Frontal cortex (tissue), 4 donors: Measurements from ENCODE around the gene MEP1B. TPM values are rescaled to one million over a fixed set of nuclear protein-coding genes. Genes with fewer than 3 reads are reported as not detected.
"Not testable (repeated sequence)": the region's sequence is repeated elsewhere in the genome, so short reads cannot be mapped to it uniquely, and the experiment has no call there.

ENCODE experiments used
- DNase-seq, 2 donors: peaks; one replicate each; pipeline ENCODE4 v3.0.0; 2012; ENCODE audit warnings: low spot score in 2 of 2
- FAIRE-seq: peaks from 2 replicates; lab custom pipeline; 2012; peaks lifted over from hg19 to GRCh38; lab: Jason Lieb, UNC
- total RNA-seq: library from RNA; depleted of rRNA; stranded (reverse); fragments of >200 nt; gene quantifications from one replicate; pipeline ENCODE4 v1.2.3, GENCODE V29; 2014
- donor health status: control.
- donor health status: control.
- donor health status: control.

The MEP1B gene
- total RNA-seq, 1 donor from 2014 or later, result 0.41 TPM

GRCh38 chr18:32208023-32208422 is 18.2 kb downstream of the MEP1B start:
- no peak for FAIRE-seq
- no peak for DNase-seq

DNA sequence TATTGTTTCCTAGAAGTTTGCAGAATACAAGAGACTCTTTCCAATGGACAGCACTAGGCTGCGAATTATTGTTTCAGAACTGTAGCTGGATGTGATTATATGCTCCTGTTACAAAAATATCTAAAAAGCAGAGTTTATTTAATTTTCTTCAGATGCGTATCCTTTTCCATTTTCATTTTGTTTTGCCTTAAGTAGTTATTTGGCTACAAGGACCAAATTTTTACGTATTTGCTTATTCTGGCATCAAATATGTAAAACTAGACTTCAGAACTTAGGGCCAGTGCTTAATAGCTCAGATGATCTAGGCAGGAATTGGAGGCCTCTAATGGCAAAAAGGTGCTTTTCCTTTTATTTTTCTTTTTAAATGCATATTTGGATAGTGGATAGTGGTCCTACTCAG is 18.7 kb downstream of the MEP1B start:
- FAIRE-seq (no peak), DNase-seq (no peak)

- DNase-seq (no peak), FAIRE-seq (no peak)
Measured at GRCh38 chr18:32209685-32210445, 20.0 kb downstream of the MEP1B start.

- DNase-seq, result no peak
- no peak for FAIRE-seq
Measured at GRCh38 chr18:32213693-32214092, 23.9 kb downstream of the MEP1B start.

GRCh38 chr18:32216390-32216789 is 26.6 kb downstream of the MEP1B start:
- no peak for FAIRE-seq
- DNase-seq, result no peak

- FAIRE-seq, result no peak
- no peak for DNase-seq
Measured at GRCh38 chr18:32219431-32220018, 29.7 kb downstream of the MEP1B start.

- not testable (repeated sequence) for DNase-seq, FAIRE-seq
Measured at GRCh38 chr18:32233348-32233747, 43.5 kb downstream of the MEP1B start.

- no peak for FAIRE-seq
- DNase-seq, result no peak
Measured at GRCh38 chr18:32237049-32237448, 47.2 kb downstream of the MEP1B start.

- DNase-seq (no peak), FAIRE-seq (no peak)
Measured at GRCh38 chr18:32238635-32239268, 48.9 kb downstream of the MEP1B start.

DNA sequence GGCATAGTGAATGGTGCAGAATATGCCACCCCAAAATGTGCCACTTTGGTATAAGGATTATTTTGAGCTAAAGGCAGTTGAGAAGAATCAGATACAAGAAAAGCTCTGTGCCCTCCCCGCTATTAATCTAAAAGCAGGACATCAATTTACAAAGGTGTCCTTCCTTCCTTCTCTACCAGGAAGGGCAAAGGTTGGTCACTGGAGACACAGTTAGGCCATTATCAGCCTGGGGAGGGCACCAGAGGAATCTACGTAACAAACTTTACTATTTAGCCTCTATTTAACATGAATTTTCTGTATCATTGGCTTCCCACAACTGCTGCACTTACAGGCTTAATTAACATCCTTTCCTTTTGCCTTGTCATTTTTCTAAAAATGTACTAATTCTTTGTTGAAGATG is 52.6 kb downstream of the MEP1B start:
- DNase-seq, result no peak
- FAIRE-seq, result no peak

- no peak for DNase-seq
- FAIRE-seq, result no peak
Measured at GRCh38 chr18:32243358-32243757, 53.5 kb downstream of the MEP1B start.

DNA sequence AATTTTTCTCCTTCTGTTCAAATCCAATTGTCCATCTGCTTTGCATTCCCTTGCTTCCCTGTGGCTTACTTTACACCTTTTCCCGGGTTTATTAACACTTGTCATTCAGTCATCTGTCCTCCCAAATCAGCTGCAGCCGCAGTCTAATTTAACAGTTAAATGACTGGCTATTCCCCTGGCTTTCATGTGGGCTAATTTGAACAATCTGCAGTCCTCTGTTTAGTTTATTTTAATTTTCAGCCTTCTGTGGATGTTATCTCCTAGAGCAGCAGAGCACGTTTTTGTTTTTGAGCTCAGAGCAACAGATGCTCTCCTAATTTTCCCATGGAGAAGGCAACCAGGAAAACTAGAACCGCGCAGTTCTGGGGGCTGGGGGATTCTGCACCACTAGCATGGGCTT is 55.0 kb downstream of the MEP1B start:
- DNase-seq (no peak), FAIRE-seq (no peak)

GRCh38 chr18:32249147-32249929 is 59.5 kb downstream of the MEP1B start:
- DNase-seq, result no peak
- FAIRE-seq, result no peak

DNA sequence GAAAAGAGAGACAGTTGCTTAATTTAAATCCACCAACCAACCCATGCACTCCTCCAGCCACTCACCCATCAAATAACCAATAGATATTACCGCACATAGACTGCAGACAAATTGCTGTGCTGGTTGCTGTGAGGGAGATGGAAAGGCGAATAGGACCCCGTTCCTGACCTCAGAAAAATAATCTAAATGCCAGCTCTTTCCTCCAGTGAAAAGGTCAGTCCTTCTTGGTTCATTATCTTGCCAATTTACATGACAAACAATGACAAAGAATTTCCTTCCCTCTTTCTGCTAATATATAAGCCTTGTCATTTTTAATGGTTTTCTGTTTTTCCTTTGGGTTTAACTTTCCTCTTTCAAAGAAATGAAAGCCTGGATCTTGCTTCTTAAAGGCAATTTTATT is 61.6 kb downstream of the MEP1B start:
- DNase-seq (no peak), FAIRE-seq (no peak)

GRCh38 chr18:32252141-32252860 is 62.5 kb downstream of the MEP1B start:
- FAIRE-seq (no peak), DNase-seq (no peak)

DNA sequence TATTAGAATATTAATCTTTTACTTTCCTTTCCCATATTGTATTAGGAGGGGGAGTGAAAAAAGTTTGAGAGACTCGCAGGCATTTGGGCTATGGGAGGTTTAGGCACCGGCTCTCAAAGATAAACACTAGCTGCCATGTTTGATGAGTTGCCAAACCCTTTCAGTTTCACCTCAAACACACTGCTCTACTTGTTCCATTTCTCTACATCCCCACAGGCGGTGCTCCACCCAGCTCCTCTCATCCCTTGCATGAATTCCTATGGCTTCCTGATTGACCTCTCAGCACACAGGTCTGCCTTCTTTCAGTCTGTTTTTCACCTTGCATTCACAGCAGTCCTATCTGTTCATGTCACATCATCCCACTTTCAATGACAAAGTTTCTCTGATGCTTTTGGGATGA is 65.7 kb downstream of the MEP1B start:
- no peak for DNase-seq
- FAIRE-seq, result no peak

- DNase-seq, result no peak
- no peak for FAIRE-seq
Measured at GRCh38 chr18:32257084-32257785, 67.4 kb downstream of the MEP1B start.

GRCh38 chr18:32258148-32258547 is 68.3 kb downstream of the MEP1B start:
- DNase-seq (no peak), FAIRE-seq (no peak)

DNA sequence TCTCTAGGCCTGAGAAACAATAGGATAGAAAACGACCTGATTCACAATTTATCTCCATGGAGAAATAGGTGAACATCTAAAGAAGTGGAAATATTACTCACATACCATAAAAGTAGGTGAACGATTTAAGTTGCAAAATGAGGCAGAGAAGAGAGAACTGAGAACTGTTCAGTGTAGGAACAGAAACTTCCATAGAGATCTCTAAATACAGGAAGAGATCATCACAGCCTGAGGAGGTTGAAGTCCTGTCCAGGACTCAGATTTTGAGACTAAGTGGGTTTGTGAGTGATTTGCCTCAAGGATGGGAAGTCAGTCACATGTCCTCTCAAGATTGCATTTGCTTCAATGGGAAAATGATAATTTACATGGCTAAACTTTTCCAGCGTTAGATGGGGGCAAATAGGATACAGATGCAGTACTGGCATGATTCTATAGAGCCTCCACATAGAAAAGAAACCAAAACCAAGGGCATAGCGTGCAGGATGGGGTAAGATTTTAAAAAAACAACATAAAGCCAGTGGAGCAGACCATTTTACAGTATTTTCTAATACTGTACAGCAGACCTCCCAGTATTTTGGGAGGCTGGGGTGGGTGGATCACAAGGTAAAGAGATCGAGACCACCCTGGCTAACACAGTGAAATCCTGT is 68.8 kb downstream of the MEP1B start:
- no peak for DNase-seq
- FAIRE-seq, result no peak
